Esophagus muscularis mucosa (tissue), 4 donors: Measurements from ENCODE around the gene EYA4. TPM values are rescaled to one million over a fixed set of nuclear protein-coding genes. Genes with fewer than 3 reads are reported as not detected.

Experiments used
- DNase-seq: peaks from one replicate; pipeline ENCODE4 v3.0.0-alpha.2; 2017; ENCODE audit errors: extremely low spot score
- H3K27ac ChIP-seq, 4 donors: fragments of 200-600 bp; sonication (generic); replicated peaks in 1 of 4; 1 replicate in 3 of 4; 2 replicates in 1 of 4; pipeline ENCODE4 v1.5.1; 2016 to 2019; ENCODE audit warnings: mild to moderate bottlenecking in 1 of 4
- H3K27me3 ChIP-seq, 4 donors: fragments of 200-600 bp; sonication (generic); one replicate each; pipeline versions ENCODE4 v1.5.1 to v1.6.0; 2016 to 2019
- H3K36me3 ChIP-seq, 4 donors: fragments of 200-600 bp; sonication (generic); one replicate each; pipeline ENCODE4 v1.5.1; 2016 to 2019
- H3K4me1 ChIP-seq, 4 donors: fragments of 200-600 bp; sonication (generic); one replicate each; pipeline ENCODE4 v1.5.1; 2016 to 2019
- H3K4me3 ChIP-seq, 4 donors: fragments of 200-600 bp; sonication (generic); 1 replicate in 2 of 4; 2 replicates in 2 of 4; pipeline ENCODE4 v1.5.1; 2016 to 2019; ENCODE audit warnings: mild to moderate bottlenecking in 4 of 4, moderate library complexity in 1 of 4
- H3K9me3 ChIP-seq, 4 donors: fragments of 200-600 bp; sonication (generic); 1 replicate in 3 of 4; 2 replicates in 1 of 4; pipeline ENCODE4 v1.5.1; 2016 to 2019
- CTCF ChIP-seq, 3 experiments: fragments of 200-600 bp in 2 of 3; fragments of 450-650 bp in 1 of 3; sonication (generic) in 2 of 3; IDR thresholded peaks; one replicate each; pipeline ENCODE4 v1.5.1; 2017 to 2019; ENCODE audit warnings: antibody characterized with exemption in 3 of 3, mild to moderate bottlenecking in 2 of 3, moderate library complexity in 1 of 3
- EP300 ChIP-seq: sonication (generic); formaldehyde crosslinking; IDR thresholded peaks from one replicate; pipeline ENCODE4 v1.6.1; 2017; ENCODE audit warnings: antibody characterized with exemption
- POLR2A ChIP-seq: fragments of 450-650 bp; IDR thresholded peaks from one replicate; pipeline ENCODE4 v1.6.1; 2017; ENCODE audit warnings: antibody characterized with exemption, moderate library complexity, mild to moderate bottlenecking, low read depth
- POLR2AphosphoS5 ChIP-seq, 2 donors: sonication (generic); formaldehyde crosslinking; IDR thresholded peaks; one replicate each; pipeline ENCODE4 v1.6.1; 2017; ENCODE audit warnings: antibody characterized with exemption in 2 of 2
- WGBS: methylation state at CpG from one replicate; pipeline ENCODE4 v1.1.5; 2018; 5-methylcytosine and 5-hydroxymethylcytosine counted together
- intact Hi-C: fragments of 100-400 bp; cut with DNase I; formaldehyde crosslinking; loops from one replicate; pipeline ENCODE4 v1.15.1; 2023
- total RNA-seq, 4 donors: library from RNA; depleted of rRNA; stranded (reverse); fragments of >200 nt; gene quantifications; one replicate each; pipeline versions ENCODE4 v1.1.0 to v1.2.1, GENCODE V29; 2016

The EYA4 gene
- total RNA-seq, 4 donors from 2014 or later: 1.5 to 3.3 (median 2.5) TPM

GRCh38 chr6:133559926-133560325 is 318.8 kb downstream of the EYA4 start:
- H3K4me1 ChIP-seq: peaks cover 0 to 11% (median 10%) of the 10 kb centered on the region in 4 donors
- DNase-seq: no peak
- H3K27ac ChIP-seq: no peak overlapping the region
- 97% methylated on average over 2 of the region's 2 CpGs for WGBS
- H3K4me3 ChIP-seq: no peak overlapping the region
- peaks cover 0 to 20% (median 9%) of the 10 kb centered on the region in 4 donors for H3K9me3 ChIP-seq
- H3K36me3 ChIP-seq: no peaks in the 10 kb centered on the region
- intact Hi-C loops: no loop called here
- no peaks in the 10 kb centered on the region for H3K27me3 ChIP-seq
- TF ChIP-seq EP300 (no peak), POLR2A (no peak), POLR2AphosphoS5 (IDR thresholded peaks at IDR 0.05) (no peak), CTCF (IDR thresholded peaks at IDR 0.05) (no peak)

GRCh38 chr6:133567636-133568035 is 326.5 kb downstream of the EYA4 start:
- Histone ChIP-seq H3K4me1 (peaks cover 0 to 11% (median 3%) of the 10 kb centered on the region in 4 donors), H3K4me3 (no peak overlapping the region), H3K36me3 (no peaks in the 10 kb centered on the region), H3K9me3 (no peaks in the 10 kb centered on the region), H3K27ac (no peak overlapping the region), H3K27me3 (no peaks in the 10 kb centered on the region)
- no peak for TF ChIP-seq CTCF (IDR thresholded peaks at IDR 0.05)
- no peak for TF ChIP-seq POLR2A
- TF ChIP-seq POLR2AphosphoS5 (IDR thresholded peaks at IDR 0.05): no peak
- no peak for TF ChIP-seq EP300
- 82% methylated on average over 6 of the region's 6 CpGs for WGBS
- intact Hi-C loops: loop anchor here (5.0 kb wide), 2 partner anchors 270 to 530 kb away; no protein-coding TSS in a partner anchor
- no peak for DNase-seq

DNA sequence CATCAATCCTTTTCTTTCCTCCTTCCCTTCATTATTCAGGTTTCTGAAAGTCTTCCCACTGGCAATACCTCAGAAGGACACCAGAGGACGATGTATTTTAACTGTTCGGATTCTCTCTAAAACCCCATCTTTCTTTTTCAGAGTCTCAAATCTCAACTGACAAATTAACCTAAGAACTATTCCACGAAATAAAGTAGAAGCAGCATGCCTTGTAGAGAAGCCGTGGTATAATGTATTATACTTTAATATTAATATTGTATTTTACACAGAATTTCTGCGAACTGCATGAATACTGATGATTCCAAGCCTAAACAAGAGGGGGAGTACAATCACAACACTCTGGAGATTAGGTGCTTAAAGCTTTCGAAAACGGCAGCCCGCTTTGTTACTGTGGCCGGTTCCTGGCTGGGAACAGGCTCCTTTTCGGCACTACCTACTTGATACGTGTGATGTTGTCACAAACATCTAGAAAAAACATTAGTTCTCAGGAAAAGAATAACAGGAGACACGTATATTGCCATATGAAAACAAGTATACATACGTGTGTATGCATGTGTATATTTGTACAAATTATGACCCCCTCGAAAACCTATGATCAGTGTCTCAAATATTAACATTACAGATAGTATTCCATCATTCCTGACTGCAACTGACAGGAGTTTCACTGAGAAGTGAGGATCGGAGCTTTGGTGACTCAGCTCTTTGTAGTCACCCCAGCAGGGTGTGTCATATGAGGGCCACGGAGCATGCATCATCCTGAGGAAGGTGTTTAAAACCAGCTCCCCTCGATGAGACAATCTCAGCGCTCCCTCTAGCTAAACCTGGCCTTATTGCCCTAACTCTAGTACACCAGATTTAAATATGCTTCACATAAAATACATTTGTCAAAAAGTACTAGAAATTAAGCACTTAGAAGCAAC is 328.1 kb downstream of the EYA4 start:
- 3% methylated on average over 18 of the region's 18 CpGs for WGBS
- peak overlapping the region; percentile 30 to 72 (median 66) for H3K27ac ChIP-seq
- peaks cover 0 to 11% (median 3%) of the 10 kb centered on the region in 4 donors for H3K4me1 ChIP-seq
- no peaks in the 10 kb centered on the region for H3K27me3 ChIP-seq
- peak overlapping the region; percentile 44 to 59 (median 49) for H3K4me3 ChIP-seq
- intact Hi-C loops: loop anchor here (1.0 to 5.0 kb wide), 3 partner anchors 268 to 528 kb away; no protein-coding TSS in a partner anchor
- H3K9me3 ChIP-seq: no peaks in the 10 kb centered on the region
- no peak for TF ChIP-seq POLR2A
- TF ChIP-seq EP300: no peak
- no peak for TF ChIP-seq POLR2AphosphoS5 (IDR thresholded peaks at IDR 0.05)
- peak; percentile 96 to 99 (median 97) for TF ChIP-seq CTCF (IDR thresholded peaks at IDR 0.05)
- no peaks in the 10 kb centered on the region for H3K36me3 ChIP-seq
- DNase-seq: no peak

- intact Hi-C loops: loop anchor here (10.0 kb wide), 1 partner anchor 193 kb away; no protein-coding TSS in a partner anchor
- Histone ChIP-seq H3K4me3 (no peak overlapping the region), H3K27me3 (no peaks in the 10 kb centered on the region), H3K36me3 (no peaks in the 10 kb centered on the region), H3K27ac (no peak overlapping the region), H3K4me1 (peaks cover 0 to 11% (median 3%) of the 10 kb centered on the region in 4 donors), H3K9me3 (no peaks in the 10 kb centered on the region)
- no peak for TF ChIP-seq CTCF (IDR thresholded peaks at IDR 0.05)
- no peak for DNase-seq
- 82% methylated on average over 3 of the region's 3 CpGs for WGBS
Measured at GRCh38 chr6:133571681-133572080, 330.5 kb downstream of the EYA4 start.
